Measurements from ENCODE around the gene HECTD4.
"Not testable (repeated sequence)": the region's sequence is repeated elsewhere in the genome, so short reads cannot be mapped to it uniquely, and the experiment has no call there.

Gene HECTD4

DNA sequence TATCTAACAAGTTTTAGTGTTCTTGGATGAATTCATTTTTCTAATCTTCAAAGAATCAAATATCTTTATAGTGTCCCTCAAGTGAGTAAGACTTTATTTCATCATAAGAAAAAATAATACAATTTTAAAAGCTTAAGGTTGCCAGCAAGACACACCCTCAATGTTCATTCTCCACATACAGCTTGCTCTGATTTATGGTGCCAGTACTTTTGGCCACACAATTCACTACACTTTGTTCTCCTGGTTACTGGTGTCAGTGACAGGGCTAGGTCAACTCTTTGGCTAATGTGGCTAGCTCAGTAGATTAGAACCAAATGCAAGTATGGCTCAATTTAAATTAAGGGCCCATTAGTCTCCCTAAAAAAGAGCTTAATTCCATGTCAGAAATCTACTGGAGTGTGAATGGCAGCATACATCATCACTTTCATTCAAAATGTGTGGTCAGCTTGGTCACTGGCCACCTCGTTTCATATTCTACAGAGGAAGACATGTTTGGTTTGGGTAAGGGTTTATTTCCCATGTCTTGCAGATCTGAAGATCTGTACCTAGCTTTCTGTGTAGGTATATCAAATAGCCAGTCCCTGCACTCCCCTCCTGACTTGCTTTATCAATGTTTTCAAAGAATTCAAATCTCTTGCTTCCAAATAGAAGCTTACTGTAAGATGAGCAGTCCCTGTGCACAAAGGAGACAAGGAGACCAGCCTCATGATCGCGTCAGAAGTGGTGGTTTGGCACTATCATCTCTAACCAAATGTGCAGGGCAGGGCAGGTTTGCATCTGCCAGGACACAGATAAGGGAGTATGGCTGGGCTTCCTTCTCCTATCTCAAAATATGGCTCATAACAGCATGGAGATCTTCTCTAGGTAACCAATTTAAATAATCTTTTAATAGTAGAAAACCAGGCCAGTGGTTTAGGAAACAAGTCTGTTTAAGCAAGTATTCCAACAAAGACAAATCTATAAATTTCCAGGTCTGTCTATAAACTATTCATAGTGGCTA lies 31.3 kb downstream of the HECTD4 start:
- peak; percentile 98 for DNase-seq

DNA sequence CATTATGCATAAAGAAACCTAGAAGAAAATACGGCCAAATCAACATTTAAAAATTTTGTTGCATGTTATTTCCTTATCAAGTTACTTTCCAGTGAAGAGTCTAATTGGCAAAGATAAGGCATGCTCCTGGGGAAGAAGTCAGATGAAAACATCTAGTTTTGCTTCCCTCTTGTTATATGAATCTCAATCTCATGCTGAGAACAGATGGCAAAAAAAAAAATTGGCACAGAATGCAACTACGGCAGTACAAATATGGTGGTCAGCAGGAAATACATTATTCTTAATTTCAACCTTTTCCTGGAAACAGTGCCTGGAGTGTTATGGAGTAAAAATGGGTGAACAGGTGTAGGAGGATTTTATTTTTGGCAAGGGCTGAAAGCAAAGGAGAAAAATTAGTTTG lies 32.8 kb downstream of the HECTD4 start:
- peak; percentile 72 for DNase-seq

- not testable (repeated sequence) for DNase-seq
Observed at GRCh38 chr12:112348926-112349325, 33.3 kb downstream of the HECTD4 start.

GRCh38 chr12:112347581-112347982 lies 34.6 kb downstream of the HECTD4 start:
- DNase-seq, result no peak

GRCh38 chr12:112346194-112346593 lies 36.0 kb downstream of the HECTD4 start:
- DNase-seq, result no peak

DNA sequence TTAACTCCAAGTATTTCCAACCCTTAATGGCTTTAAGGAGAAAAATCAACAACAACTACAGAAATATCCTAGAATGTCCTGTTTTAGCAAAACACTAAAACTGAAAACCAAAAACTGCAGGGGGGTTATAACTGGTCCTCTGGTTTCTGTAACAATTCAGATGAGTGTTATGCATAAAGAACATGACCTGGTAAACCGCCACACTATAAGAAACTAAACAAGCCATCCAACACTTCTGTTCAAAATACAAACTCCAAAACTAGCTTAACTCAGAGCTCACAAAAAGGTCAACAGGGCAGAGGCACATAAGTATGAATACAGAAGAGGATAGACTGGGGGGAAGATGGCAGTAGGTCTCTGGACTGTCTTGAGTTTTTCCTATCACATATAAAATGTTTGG lies 38.0 kb downstream of the HECTD4 start:
- DNase-seq, result no peak

GRCh38 chr12:112342587-112342986 lies 39.6 kb downstream of the HECTD4 start:
- DNase-seq, result peak; percentile 76

- DNase-seq, result no peak
Observed at GRCh38 chr12:112341046-112341825, 41.0 kb downstream of the HECTD4 start.

DNA sequence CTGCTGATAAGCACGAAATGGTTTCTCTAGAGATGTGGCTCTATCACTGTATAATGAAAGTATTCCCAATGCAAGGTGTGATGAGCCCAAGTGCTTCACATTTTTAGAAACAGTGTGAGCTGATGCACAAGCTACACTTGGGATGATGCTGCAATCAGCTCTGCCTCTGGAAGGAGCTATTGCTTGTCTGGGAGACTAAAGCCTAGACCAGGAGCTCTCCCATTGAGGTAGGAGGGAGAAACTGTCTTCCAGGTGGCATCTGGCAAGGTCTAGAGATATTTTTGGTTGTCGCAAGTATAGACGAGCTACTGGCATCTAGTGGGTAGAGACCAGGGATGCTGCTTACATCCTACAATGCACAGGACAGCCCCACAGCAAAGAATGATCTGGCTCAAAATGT lies 42.0 kb downstream of the HECTD4 start:
- DNase-seq, result no peak

GRCh38 chr12:112334999-112335398 lies 47.2 kb downstream of the HECTD4 start:
- not testable (repeated sequence) for DNase-seq

DNA sequence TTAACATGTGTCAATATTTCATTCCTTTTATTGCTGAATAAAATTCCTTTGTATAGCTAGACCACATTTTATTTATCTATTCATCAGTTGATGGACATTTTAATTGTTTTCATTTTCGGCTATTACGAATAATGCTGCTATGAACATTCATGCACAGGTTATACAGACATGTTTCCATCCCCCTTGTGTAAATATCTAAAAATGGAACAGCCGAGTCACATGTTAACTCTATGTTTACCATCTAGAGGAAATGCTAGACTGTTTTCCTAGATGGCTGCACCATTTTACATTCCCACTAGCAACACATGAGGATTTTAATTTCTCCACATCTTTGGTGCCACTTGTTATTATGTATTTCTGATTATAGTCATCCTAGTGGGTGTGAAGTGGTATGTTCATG lies 49.2 kb downstream of the HECTD4 start:
- no peak for DNase-seq

GRCh38 chr12:112331886-112332285 lies 50.3 kb downstream of the HECTD4 start:
- DNase-seq, result peak; percentile 73

- no peak for DNase-seq
Observed at GRCh38 chr12:112330706-112331105, 51.5 kb downstream of the HECTD4 start.

DNA sequence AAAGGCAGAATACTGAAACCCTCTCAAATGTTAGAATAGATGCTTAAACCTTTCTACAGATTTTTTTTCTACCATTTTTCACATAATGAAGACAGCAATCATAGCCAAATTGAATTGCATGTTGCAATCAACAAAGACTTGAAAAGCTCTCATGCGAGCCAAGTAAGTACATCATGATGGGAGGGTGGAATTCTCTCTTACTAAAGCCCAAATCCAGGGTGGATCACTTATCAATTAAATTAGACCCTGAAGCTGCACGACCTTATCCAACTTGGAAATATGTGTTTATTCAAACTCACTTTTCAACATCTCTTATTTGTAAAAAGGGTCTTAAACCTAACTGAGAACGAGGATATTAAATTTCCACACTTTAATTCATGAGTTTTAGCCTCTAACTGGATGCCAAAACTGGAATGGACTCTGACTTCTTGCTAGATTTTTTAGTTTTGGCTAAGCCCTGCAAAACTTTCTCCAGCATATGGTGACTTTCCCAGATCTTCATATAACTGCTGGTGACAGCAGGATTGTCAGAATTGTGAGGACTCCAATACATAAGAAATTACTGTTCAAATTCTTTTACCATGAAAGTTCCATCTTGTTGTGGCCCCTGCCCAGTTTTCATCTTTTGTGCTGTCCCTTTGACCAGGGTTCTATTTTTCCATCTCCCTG lies 53.6 kb downstream of the HECTD4 start:
- no peak for DNase-seq

GRCh38 chr12:112327209-112327938 lies 54.9 kb downstream of the HECTD4 start:
- no peak for DNase-seq

GRCh38 chr12:112325622-112326207 lies 56.5 kb downstream of the HECTD4 start:
- DNase-seq, result no peak

GRCh38 chr12:112325157-112325556 lies 57.1 kb downstream of the HECTD4 start:
- DNase-seq, result no peak

DNA sequence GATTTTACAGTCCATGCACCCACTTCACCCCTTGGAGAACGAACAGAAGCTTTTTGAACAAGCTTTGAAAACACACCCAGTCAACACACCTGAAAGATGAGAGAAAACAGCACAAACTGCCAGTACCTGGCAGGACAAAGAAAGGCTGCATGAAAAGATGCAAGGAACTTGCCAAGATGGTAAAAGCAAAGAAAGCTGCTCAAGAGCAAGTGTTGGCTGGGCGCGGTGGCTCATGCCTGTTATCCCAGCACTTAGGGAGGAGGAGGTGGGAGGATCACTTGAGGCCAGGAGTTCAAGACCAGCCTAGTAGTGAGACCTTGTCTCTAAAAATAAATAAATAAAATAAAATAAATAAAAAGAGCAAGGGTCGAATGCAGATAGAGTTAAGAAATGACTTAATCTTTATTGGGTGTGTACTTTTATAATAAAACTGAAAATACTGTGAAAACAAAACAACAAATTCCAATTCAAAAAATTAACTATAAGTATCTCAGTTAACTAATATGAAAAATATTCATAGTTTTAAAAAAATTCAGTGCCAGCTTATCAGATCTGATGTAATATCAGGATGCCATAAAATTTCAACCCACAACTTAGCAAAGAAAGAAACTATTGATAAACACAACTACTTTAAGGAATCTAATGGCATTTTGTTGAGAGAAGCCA lies 59.2 kb downstream of the HECTD4 start:
- no peak for DNase-seq

DNA sequence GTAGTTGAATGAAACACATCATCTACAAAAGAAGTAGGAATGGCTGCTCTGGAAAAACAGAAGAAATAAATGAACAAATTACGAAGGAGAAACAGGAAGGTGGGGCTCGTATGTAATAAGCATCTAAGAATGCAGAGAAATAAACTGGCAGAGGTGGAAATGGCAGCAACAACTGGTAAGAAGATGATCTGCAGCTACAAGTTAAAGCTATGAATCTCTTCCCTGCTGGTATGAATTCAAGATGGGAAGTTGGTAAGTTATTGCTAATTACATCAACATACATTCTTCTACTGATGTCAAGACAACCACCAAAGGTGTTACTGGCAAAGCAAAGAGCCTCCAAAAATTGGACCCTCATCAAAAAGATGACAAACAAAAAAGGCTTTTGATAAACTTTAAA lies 59.8 kb downstream of the HECTD4 start:
- no peak for DNase-seq

- no peak for DNase-seq
Observed at GRCh38 chr12:112321245-112321644, 61.0 kb downstream of the HECTD4 start.

DNA sequence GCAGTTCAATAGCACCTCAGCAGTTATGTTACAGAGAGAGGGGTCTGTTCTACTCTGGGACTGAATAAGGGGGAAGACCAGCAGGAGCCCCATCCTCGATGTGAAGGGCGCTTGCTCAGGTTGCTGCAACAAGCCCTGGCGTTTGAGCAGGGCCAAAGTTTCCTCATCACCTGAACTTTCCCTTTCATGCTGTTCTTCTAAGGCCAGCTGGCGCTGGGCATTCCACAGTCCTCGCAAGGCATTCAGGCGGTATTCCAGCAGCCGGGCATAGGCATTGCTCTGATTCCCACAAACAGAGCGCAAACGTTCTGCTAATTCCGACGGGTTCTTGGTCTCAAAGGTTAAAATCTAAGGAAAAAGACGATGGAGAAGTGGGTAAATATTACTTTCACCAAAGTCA lies 62.8 kb downstream of the HECTD4 start:
- DNase-seq, result no peak

DNA sequence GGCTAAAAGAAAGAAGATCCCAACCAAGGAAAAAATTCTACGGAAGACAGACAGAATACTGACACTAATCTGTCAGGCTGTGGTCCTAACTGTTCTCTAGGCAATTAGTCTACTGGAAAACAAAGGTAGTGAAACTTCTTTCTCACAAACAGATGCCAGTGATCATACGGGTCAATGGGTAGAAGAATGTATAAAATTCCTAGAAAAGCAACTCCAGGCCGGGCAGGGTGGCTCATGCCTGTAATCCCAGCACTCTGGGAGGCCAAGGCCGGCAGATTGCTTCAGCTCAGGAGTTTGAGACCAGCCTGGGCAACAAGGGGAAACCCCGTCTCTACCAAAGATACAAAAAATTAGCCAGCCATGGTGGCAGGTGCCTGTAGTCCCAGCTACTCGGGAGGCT lies 64.8 kb downstream of the HECTD4 start:
- no peak for DNase-seq
